HCT116 (cell line): ENCODE results near the gene RAP1A. TPM values are rescaled to one million over a fixed set of nuclear protein-coding genes. Genes with fewer than 3 reads are reported as not detected.

Source experiments
- ATAC-seq: fragments of 200-7000 bp; cut with Tn5 transposase; 2 replicates; pipeline ENCODE4 v1.9.1; 2020; ENCODE audit warnings: mild to moderate bottlenecking, moderate library complexity
- BruUV-seq: library from RNA; stranded (reverse); fragments of 400-500 nt; replicated peaks from 2 replicates; lab custom pipeline; 2021; lab: Mats Ljungman, UMichigan
- CTCF ChIA-PET: fragments of 300-600 bp; sonication (Branson Sonifier 250); formaldehyde crosslinking; loops from one replicate; lab custom pipeline; 2021; ENCODE audit warnings: antibody characterized with exemption; lab: Charles Lee
- POLR2A ChIA-PET: fragments of 300-600, 350-600 bp; sonication (Branson Sonifier 250); formaldehyde crosslinking; loops from one replicate; lab custom pipeline; 2021; ENCODE audit warnings: antibody characterized with exemption; lab: Charles Lee
- RAD21 ChIA-PET, 2 experiments: fragments of 300-600 bp; sonication (Branson Sonifier 250); formaldehyde crosslinking; loops; one replicate each; lab custom pipeline; 2023; ENCODE audit warnings: low total read pairs in 2 of 2; ENCODE audit not compliant: uncharacterized antibody in 2 of 2, unreplicated experiment in 2 of 2, low non-redundant PET in 1 of 2; lab: Charles Lee
- DNase-seq: peaks from one replicate; pipeline ENCODE4 v3.0.0-alpha.2; 2010; ENCODE audit warnings: low read depth, low spot score
- H2AFZ ChIP-seq: fragments of 200-600 bp; shearing (Covaris generic), sonication (generic); 2 replicates; pipeline ENCODE4 v1.6.1; 2017; ENCODE audit warnings: low read depth, mixed run types, mixed read lengths, antibody characterized with exemption, low read length; ENCODE audit not compliant: poor library complexity, severe bottlenecking
- H3K27ac ChIP-seq: 2 replicates; pipeline ENCODE4 v1.5.1; 2012; ENCODE audit warnings: low read depth, low read length
- H3K27me3 ChIP-seq: fragments of 200-600 bp; sonication (generic); 2 replicates; pipeline ENCODE4 v1.6.1; 2016; ENCODE audit warnings: mixed run types, low read length, mixed read lengths; ENCODE audit not compliant: insufficient read depth
- H3K36me3 ChIP-seq, 2 experiments: fragments of 200-500 bp in 1 of 2; fragments of 200-600 bp in 1 of 2; sonication (Bioruptor generic) in 1 of 2; sonication (generic) in 1 of 2; 2 replicates each; pipeline versions ENCODE4 v1.5.1 to v1.6.1; 2014 to 2016; ENCODE audit warnings: low read length in 2 of 2, inconsistent platforms in 1 of 2, mixed read lengths in 1 of 2, mixed run types in 1 of 2; ENCODE audit not compliant: insufficient read depth in 2 of 2, control insufficient read depth in 1 of 2
- H3K4me1 ChIP-seq, 2 experiments: fragments of 200-600 bp in 1 of 2; sonication (generic) in 1 of 2; 2 replicates each; pipeline versions ENCODE4 v1.5.1 to v1.6.1; 2012 to 2017; ENCODE audit warnings: low read length in 2 of 2, inconsistent platforms in 1 of 2, mild to moderate bottlenecking in 1 of 2, mixed read lengths in 1 of 2, mixed run types in 1 of 2, moderate library complexity in 1 of 2; ENCODE audit not compliant: insufficient read depth in 2 of 2, control insufficient read depth in 1 of 2
- H3K4me2 ChIP-seq: fragments of 200-600 bp; sonication (generic); 2 replicates; pipeline ENCODE4 v1.6.1; 2017; ENCODE audit warnings: mixed run types, low read length, mixed read lengths
- H3K4me3 ChIP-seq, 2 experiments: fragments of 200-600 bp in 1 of 2; sonication (generic) in 1 of 2; replicated peaks in 1 of 2; 2 replicates each; pipeline ENCODE4 v1.5.1; 2011 to 2016; ENCODE audit warnings: low read length in 2 of 2, control low read depth in 1 of 2, low read depth in 1 of 2, mild to moderate bottlenecking in 1 of 2, mixed read lengths in 1 of 2, mixed run types in 1 of 2
- H3K79me2 ChIP-seq: fragments of 200-600 bp; sonication (generic); 2 replicates; pipeline ENCODE4 v1.6.1; 2017; ENCODE audit warnings: mild to moderate bottlenecking, mixed run types, low read length, moderate library complexity, mixed read lengths; ENCODE audit not compliant: insufficient read depth
- H3K9ac ChIP-seq: fragments of 200-600 bp; sonication (generic); 2 replicates; pipeline ENCODE4 v1.6.1; 2016; ENCODE audit warnings: low read length, mixed read lengths
- H3K9me2 ChIP-seq: fragments of 200-600 bp; sonication (generic), shearing (Covaris generic); 2 replicates; pipeline ENCODE4 v1.6.1; 2017; ENCODE audit warnings: mixed run types, mild to moderate bottlenecking, moderate library complexity; ENCODE audit not compliant: insufficient read depth
- H3K9me3 ChIP-seq, 2 experiments: fragments of 200-500 bp in 1 of 2; fragments of 200-600 bp in 1 of 2; sonication (Bioruptor generic) in 1 of 2; sonication (generic) in 1 of 2; 2 replicates each; pipeline ENCODE4 v1.6.1; 2014 to 2017; ENCODE audit warnings: low read length in 2 of 2, mixed read lengths in 2 of 2, inconsistent platforms in 1 of 2, low read depth in 1 of 2, mild to moderate bottlenecking in 1 of 2, mixed run types in 1 of 2, moderate library complexity in 1 of 2; ENCODE audit not compliant: control insufficient read depth in 1 of 2, insufficient read depth in 1 of 2
- H4K20me1 ChIP-seq: fragments of 200-600 bp; sonication (generic), shearing (Covaris generic); 2 replicates; pipeline ENCODE4 v1.6.1; 2017; ENCODE audit warnings: mixed run types, mild to moderate bottlenecking, moderate library complexity; ENCODE audit not compliant: insufficient read depth
- CBX3 ChIP-seq: IDR thresholded peaks from 2 replicates; pipeline ENCODE4 v1.6.1; 2012; ENCODE audit warnings: low read depth
- CEBPB ChIP-seq: IDR thresholded peaks from 2 replicates; pipeline ENCODE4 v1.6.1; 2012; ENCODE audit warnings: low read depth
- EGR1 ChIP-seq: IDR thresholded peaks from 2 replicates; pipeline ENCODE4 v1.6.1; 2012; ENCODE audit warnings: low read depth
- EZH2 ChIP-seq: fragments of 200-600 bp; sonication (generic); IDR thresholded peaks from 2 replicates; pipeline ENCODE4 v1.6.1; 2017; ENCODE audit warnings: antibody characterized with exemption, mixed run types
- FOSL1 ChIP-seq: IDR thresholded peaks from 2 replicates; pipeline ENCODE4 v1.6.1; 2012; ENCODE audit warnings: low read depth
- MAX ChIP-seq: IDR thresholded peaks from 2 replicates; pipeline ENCODE4 v1.6.1; 2012
- SIN3A ChIP-seq: IDR thresholded peaks from 2 replicates; pipeline ENCODE4 v1.6.1; 2012; ENCODE audit warnings: low read depth
- SRF ChIP-seq: IDR thresholded peaks from 2 replicates; pipeline ENCODE4 v1.6.1; 2012; ENCODE audit warnings: low read depth
- TCF7L2 ChIP-seq: IDR thresholded peaks from 2 replicates; pipeline ENCODE4 v1.7.0; 2011; ENCODE audit warnings: borderline replicate concordance, inconsistent platforms; ENCODE audit not compliant: insufficient read depth, insufficient read length; ENCODE audit errors: extremely low read depth
- YY1 ChIP-seq: IDR thresholded peaks from 2 replicates; pipeline ENCODE4 v1.6.1; 2011; ENCODE audit warnings: low read length, low read depth, moderate library complexity, mild to moderate bottlenecking; ENCODE audit not compliant: insufficient replicate concordance; ENCODE audit errors: extremely low read depth
- ZNF274 ChIP-seq: fragments of 200-500 bp; sonication (Bioruptor generic); IDR thresholded peaks from 2 replicates; pipeline ENCODE4 v1.6.1; 2014; ENCODE audit warnings: mild to moderate bottlenecking, low read depth, low read length, inconsistent platforms
- intact Hi-C: fragments of 100-400 bp; cut with micrococcal nuclease; formaldehyde crosslinking; loops from 2 replicates; pipeline ENCODE4 v1.10.0; 2022
- total RNA-seq: library from RNA; stranded (reverse); gene quantifications from one replicate; pipeline ENCODE4 v1.2.1, GENCODE V29; 2021; ENCODE audit not compliant: unreplicated experiment
- TF ChIP-seq, protein P1 (sequence below): IDR thresholded peaks from 2 replicates; pipeline ENCODE4 v1.6.1; 2011; ENCODE audit warnings: mild to moderate bottlenecking, low read length, moderate library complexity; ENCODE audit not compliant: insufficient replicate concordance; ENCODE audit errors: extremely low read depth

RAP1A gene
- total RNA-seq, 1 experiment from 2014 or later: 46.2 TPM

DNA sequence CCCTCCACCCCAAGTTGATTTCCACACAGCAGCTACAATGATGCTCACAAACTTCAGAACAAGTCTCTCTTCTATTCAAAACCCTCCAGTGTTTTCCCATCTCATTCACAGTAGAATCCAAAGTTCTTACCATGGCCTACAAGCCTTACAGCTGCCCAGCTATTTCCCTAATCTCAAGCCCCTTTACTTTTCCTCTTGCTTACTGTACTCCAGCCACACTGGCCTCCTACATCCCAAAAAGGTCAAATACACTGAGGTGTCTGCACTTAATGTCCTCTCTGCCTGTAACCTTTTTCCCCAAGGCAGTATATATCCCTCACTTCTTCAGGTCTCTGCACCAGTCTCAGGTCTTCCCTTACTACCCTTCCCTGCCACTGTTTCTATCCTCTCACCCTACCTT, 2.6 kb downstream of the RAP1A start:
- Histone ChIP-seq H3K9me3 (no peaks in the 10 kb centered on the region), H3K4me1 (peaks cover 9 to 17% of the 10 kb centered on the region in 2 experiments), H2AFZ (no peak overlapping the region), H3K4me3 (no peak overlapping the region), H3K9ac (no peak overlapping the region), H4K20me1 (peaks cover 5% of the 10 kb centered on the region; the same call in 1 of the 2 replicates), H3K36me3 (no peaks in the 10 kb centered on the region), H3K4me2 (no peak overlapping the region), H3K27me3 (no peaks in the 10 kb centered on the region), H3K9me2 (no peaks in the 10 kb centered on the region), H3K79me2 (peaks cover 67% of the 10 kb centered on the region), H3K27ac (no peak overlapping the region)
- no peak for ATAC-seq
- TF ChIP-seq SIN3A: no peak
- no peak for TF ChIP-seq EGR1
- TF ChIP-seq YY1: no peak
- TF ChIP-seq CBX3: no peak
- TF ChIP-seq FOSL1: no peak
- TF ChIP-seq MAX: no peak
- no peak for TF ChIP-seq ZNF274
- no peak for TF ChIP-seq CEBPB
- no peak for TF ChIP-seq TCF7L2
- TF ChIP-seq, protein P1, sequence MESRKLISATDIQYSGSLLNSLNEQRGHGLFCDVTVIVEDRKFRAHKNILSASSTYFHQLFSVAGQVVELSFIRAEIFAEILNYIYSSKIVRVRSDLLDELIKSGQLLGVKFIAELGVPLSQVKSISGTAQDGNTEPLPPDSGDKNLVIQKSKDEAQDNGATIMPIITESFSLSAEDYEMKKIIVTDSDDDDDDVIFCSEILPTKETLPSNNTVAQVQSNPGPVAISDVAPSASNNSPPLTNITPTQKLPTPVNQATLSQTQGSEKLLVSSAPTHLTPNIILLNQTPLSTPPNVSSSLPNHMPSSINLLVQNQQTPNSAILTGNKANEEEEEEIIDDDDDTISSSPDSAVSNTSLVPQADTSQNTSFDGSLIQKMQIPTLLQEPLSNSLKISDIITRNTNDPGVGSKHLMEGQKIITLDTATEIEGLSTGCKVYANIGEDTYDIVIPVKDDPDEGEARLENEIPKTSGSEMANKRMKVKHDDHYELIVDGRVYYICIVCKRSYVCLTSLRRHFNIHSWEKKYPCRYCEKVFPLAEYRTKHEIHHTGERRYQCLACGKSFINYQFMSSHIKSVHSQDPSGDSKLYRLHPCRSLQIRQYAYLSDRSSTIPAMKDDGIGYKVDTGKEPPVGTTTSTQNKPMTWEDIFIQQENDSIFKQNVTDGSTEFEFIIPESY: no peak
- TF ChIP-seq EZH2: no peak
- no peak for TF ChIP-seq SRF
- intact Hi-C loops: no loop called here
- ChIA-PET RAD21 (no interaction called here), POLR2A (no interaction called here), CTCF (no interaction called here)
- no TSS peak for BruUV-seq
- DNase-seq: no peak
